Right lobe of liver (tissue), 6 donors: ENCODE data around the gene MS4A2. TPM values are rescaled to one million over a fixed set of nuclear protein-coding genes. Genes with fewer than 3 reads are reported as not detected.

Experiments used
- ATAC-seq, 4 donors: fragments of 200-7000 bp; cut with Tn5 transposase; one replicate each; pipeline ENCODE4 v1.9.1; 2020; ENCODE audit warnings: mild to moderate bottlenecking in 4 of 4, moderate library complexity in 4 of 4
- DNase-seq, 3 donors: peaks; one replicate each; pipeline ENCODE4 v3.0.0-alpha.2; 2020
- H3K27ac ChIP-seq, 3 donors: fragments of 200-600 bp; one replicate each; pipeline ENCODE4 v1.8.0; 2022
- H3K27me3 ChIP-seq, 2 donors: fragments of 200-600 bp; one replicate each; pipeline ENCODE4 v1.8.0; 2022
- H3K36me3 ChIP-seq, 4 donors: fragments of 200-600 bp; sonication (generic) in 1 of 4; one replicate each; pipeline versions ENCODE4 v1.5.1 to v1.8.0; 2017 to 2022; ENCODE audit warnings: control low read depth in 1 of 4
- H3K4me1 ChIP-seq, 4 donors: fragments of 200-600 bp; sonication (generic) in 1 of 4; one replicate each; pipeline versions ENCODE4 v1.5.1 to v1.8.0; 2017 to 2022; ENCODE audit warnings: control low read depth in 1 of 4
- H3K4me3 ChIP-seq, 3 donors: fragments of 200-600 bp; one replicate each; pipeline ENCODE4 v1.8.0; 2022
- H3K9me3 ChIP-seq, 4 donors: fragments of 200-600 bp; sonication (generic) in 1 of 4; one replicate each; pipeline versions ENCODE4 v1.5.1 to v1.8.0; 2017 to 2022; ENCODE audit warnings: control low read depth in 1 of 4
- POLR2A ChIP-seq: fragments of 450-650 bp; IDR thresholded peaks from one replicate; pipeline ENCODE4 v1.6.1; 2017; ENCODE audit warnings: antibody characterized with exemption, mild to moderate bottlenecking
- WGBS: methylation state at CpG from one replicate; pipeline ENCODE4 v1.1.6; 2018; ENCODE audit warnings: low coverage, low lambda C conversion rate; ENCODE audit not compliant: insufficient coverage; ENCODE audit errors: missing lambda C conversion rate; 5-methylcytosine and 5-hydroxymethylcytosine counted together
- intact Hi-C, 2 donors: fragments of 100-400 bp; cut with DNase I; formaldehyde crosslinking; loops; one replicate each; pipeline versions ENCODE4 v1.11.2 to v1.14.1; 2022
- total RNA-seq, 6 experiments: library from RNA; depleted of rRNA in 2 of 6; stranded (reverse); fragments of >200 nt in 2 of 6; fragmentation: NEBNext Ultra II Directional in 3 of 6; extraction: Animal tissue kit (Norgen Biotek cat#: 25700) in 3 of 6; gene quantifications; one replicate each; pipeline versions ENCODE4 v1.1.0 to v1.2.4, GENCODE V29; 2016 to 2023
- TF ChIP-seq, protein P1 (sequence below), 4 donors: fragments of 200-600 bp in 3 of 4; fragments of 450-650 bp in 1 of 4; IDR thresholded peaks; one replicate each; pipeline versions ENCODE4 v1.5.1 to v1.8.0; 2016 to 2022; ENCODE audit warnings: antibody characterized with exemption in 4 of 4, mild to moderate bottlenecking in 2 of 4
- donor health status: DM: no; HTN: yes; CAD: no.
- donor health status: DM: no; HTN: no; CAD: no.
- donor health status: DM: no; HTN: no; CAD: no.
- donor health status: DM: no; HTN: yes; CAD: no.
- donor health status: DM: no; HTN: yes; CAD: no.

The MS4A2 gene
- total RNA-seq, 6 experiments from 2014 or later: 0.20 TPM; not detected in 5

DNA sequence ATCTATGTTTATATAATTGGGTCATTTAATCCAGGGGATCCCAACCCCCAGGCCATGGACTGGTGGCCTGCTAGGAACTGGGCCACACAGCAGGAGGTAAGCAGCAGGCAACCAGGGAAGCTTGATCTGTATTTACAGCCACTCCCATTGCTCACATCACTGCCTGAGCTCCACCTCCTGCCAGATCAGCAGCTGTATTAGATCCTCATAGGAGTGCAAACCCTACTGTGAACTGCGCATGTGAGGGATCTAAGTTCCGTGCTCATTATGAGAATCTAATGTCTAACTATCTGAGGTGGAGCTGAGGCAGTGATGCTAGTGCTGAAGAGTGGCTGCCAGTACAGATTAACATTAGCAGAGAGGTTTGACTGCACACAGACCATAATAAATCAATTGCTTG is 32.8 kb downstream of the MS4A2 start:
- 75% methylated on average over 2 of the region's 2 CpGs for WGBS
- Histone ChIP-seq H3K36me3 (no peaks in the 10 kb centered on the region), H3K27ac (no peak overlapping the region), H3K4me3 (no peak overlapping the region), H3K9me3 (no peaks in the 10 kb centered on the region), H3K4me1 (peaks cover 0 to 4% (median 0%) of the 10 kb centered on the region in 4 donors), H3K27me3 (no peaks in the 10 kb centered on the region)
- intact Hi-C loops: no loop called here
- ATAC-seq (no peak), DNase-seq (no peak)
- TF ChIP-seq POLR2A: no peak
- TF ChIP-seq, protein P1, sequence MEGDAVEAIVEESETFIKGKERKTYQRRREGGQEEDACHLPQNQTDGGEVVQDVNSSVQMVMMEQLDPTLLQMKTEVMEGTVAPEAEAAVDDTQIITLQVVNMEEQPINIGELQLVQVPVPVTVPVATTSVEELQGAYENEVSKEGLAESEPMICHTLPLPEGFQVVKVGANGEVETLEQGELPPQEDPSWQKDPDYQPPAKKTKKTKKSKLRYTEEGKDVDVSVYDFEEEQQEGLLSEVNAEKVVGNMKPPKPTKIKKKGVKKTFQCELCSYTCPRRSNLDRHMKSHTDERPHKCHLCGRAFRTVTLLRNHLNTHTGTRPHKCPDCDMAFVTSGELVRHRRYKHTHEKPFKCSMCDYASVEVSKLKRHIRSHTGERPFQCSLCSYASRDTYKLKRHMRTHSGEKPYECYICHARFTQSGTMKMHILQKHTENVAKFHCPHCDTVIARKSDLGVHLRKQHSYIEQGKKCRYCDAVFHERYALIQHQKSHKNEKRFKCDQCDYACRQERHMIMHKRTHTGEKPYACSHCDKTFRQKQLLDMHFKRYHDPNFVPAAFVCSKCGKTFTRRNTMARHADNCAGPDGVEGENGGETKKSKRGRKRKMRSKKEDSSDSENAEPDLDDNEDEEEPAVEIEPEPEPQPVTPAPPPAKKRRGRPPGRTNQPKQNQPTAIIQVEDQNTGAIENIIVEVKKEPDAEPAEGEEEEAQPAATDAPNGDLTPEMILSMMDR (IDR thresholded peaks at IDR 0.05): no peak

- ATAC-seq (no peak), DNase-seq (no peak)
- TF ChIP-seq POLR2A: no peak
- TF ChIP-seq, protein P1 (IDR thresholded peaks at IDR 0.05): no peak
- Histone ChIP-seq H3K27me3 (no peaks in the 10 kb centered on the region), H3K27ac (no peak overlapping the region), H3K9me3 (no peaks in the 10 kb centered on the region), H3K36me3 (no peaks in the 10 kb centered on the region), H3K4me1 (peaks cover 0 to 4% (median 0%) of the 10 kb centered on the region in 4 donors), H3K4me3 (no peak overlapping the region)
- WGBS: 54% methylated on average over 3 of the region's 3 CpGs
- intact Hi-C loops: no loop called here
Observed at GRCh38 chr11:60122414-60123036, 34.1 kb downstream of the MS4A2 start.

DNA sequence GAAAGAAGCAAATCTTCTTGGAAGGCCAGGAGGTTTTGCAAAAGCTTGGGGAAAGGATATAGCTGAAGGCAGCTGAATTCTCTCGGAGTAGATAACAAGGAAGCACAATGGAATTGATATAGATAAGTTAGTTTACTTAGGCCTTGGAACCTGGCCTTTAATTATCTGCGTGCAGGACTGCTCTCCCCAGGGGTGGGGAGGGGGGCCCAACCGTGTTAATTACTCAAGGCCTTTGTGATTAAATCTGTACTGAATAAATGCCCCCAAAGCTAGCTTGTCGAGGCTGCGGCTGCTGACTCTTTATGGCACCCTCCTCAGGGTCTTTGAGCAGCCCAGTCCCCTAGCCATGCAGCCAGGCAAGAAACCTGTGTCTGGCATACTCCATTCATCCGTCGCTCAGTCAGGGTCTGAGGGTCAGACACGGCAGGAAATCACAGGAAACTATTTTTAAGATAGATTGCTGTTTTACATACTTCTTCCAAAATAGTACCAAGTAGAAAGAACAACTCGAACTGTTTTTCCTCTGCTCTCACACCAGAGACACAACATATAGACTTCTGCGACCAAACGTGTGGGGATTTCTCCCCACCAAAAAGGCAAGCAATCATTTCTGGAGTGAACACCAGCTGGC is 36.5 kb downstream of the MS4A2 start:
- Histone ChIP-seq H3K27me3 (no peaks in the 10 kb centered on the region), H3K9me3 (no peaks in the 10 kb centered on the region), H3K4me1 (peaks cover 0 to 4% (median 0%) of the 10 kb centered on the region in 4 donors), H3K4me3 (no peak overlapping the region), H3K36me3 (no peaks in the 10 kb centered on the region), H3K27ac (no peak overlapping the region)
- peak in 3 of 4 donors; percentile 30 to 54 (median 54) for ATAC-seq
- TF ChIP-seq POLR2A: no peak
- TF ChIP-seq, protein P1 (IDR thresholded peaks at IDR 0.05): no peak
- 49% methylated on average over 11 of the region's 11 CpGs for WGBS
- intact Hi-C loops: no loop called here
- no peak for DNase-seq

GRCh38 chr11:60125956-60126585 is 37.6 kb downstream of the MS4A2 start:
- TF ChIP-seq, protein P1 (IDR thresholded peaks at IDR 0.05): no peak
- no peak for TF ChIP-seq POLR2A
- intact Hi-C loops: no loop called here
- Histone ChIP-seq H3K27me3 (no peaks in the 10 kb centered on the region), H3K36me3 (no peaks in the 10 kb centered on the region), H3K4me1 (peaks cover 0 to 4% (median 0%) of the 10 kb centered on the region in 4 donors), H3K4me3 (no peak overlapping the region), H3K9me3 (no peaks in the 10 kb centered on the region), H3K27ac (no peak overlapping the region)
- ATAC-seq: peak in 1 of 4 donors; percentile 15
- no peak for DNase-seq
